ENCODE results near the gene GPR137B. TPM values are rescaled to one million over a fixed set of nuclear protein-coding genes. Genes with fewer than 3 reads are reported as not detected.

The GPR137B gene
- total and polyA plus RNA-seq, 3 donors from 2014 or later: 8.4 to 18.3 (median 13.3) TPM

DNA sequence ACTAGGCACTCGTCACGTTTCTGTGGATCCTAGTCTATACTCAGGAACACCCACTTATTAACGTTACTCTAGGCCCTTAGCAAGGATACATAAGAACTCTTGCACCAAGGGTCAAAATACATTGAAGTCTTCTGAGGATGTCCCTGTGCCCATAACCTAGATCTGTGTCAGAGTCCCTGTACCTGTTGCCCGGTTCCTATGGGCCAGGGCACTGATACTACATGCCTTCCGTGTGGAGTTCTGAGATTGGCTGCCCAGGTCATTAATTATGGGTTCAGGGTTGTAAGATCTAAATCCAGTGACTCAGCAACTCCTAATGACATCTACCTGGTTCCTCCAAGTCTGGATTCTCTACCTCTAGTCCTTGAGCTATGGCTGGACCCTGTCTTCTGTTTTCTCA lies 69.5 kb downstream of the GPR137B start:
- Histone ChIP-seq H3K27ac (no peak overlapping the region), H3K4me1 (no peaks in the 10 kb centered on the region), H3K4me3 (no peak overlapping the region), H3K36me3 (ENCODE audit: low read depth, missing control alignments) (no peaks in the 10 kb centered on the region), H3K9me3 (no peaks in the 10 kb centered on the region), H3K27me3 (no peaks in the 10 kb centered on the region)
- intact Hi-C loops (cut with DNase I; ENCODE audit: low total_unique reads): no loop called here
- TF ChIP-seq, protein P1, sequence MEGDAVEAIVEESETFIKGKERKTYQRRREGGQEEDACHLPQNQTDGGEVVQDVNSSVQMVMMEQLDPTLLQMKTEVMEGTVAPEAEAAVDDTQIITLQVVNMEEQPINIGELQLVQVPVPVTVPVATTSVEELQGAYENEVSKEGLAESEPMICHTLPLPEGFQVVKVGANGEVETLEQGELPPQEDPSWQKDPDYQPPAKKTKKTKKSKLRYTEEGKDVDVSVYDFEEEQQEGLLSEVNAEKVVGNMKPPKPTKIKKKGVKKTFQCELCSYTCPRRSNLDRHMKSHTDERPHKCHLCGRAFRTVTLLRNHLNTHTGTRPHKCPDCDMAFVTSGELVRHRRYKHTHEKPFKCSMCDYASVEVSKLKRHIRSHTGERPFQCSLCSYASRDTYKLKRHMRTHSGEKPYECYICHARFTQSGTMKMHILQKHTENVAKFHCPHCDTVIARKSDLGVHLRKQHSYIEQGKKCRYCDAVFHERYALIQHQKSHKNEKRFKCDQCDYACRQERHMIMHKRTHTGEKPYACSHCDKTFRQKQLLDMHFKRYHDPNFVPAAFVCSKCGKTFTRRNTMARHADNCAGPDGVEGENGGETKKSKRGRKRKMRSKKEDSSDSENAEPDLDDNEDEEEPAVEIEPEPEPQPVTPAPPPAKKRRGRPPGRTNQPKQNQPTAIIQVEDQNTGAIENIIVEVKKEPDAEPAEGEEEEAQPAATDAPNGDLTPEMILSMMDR (IDR thresholded peaks at IDR 0.05): no peak
- no peak for TF ChIP-seq POLR2A (IDR thresholded peaks at IDR 0.05)
- DNase-seq: no peak
- WGBS, 2 donors: 96 to 98% methylated on average over 5 of the region's 5 CpGs

DNA sequence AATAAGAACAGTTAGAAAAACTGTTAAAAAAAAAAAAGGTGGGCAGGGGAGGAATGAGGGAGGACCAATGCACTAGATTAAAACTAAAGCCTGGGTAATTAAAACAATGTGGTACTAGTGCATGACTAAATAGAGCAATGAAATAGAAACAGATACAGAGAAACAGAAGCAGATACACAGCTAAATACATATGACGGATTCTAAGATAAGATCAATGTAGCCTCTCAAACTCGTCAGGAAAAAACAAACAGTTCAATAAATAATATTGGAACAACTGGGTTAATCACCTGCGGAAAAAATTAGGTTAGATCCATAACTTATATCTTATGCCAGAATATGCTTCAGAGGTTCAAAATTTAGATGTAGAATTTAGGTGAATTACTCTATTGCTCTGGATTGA lies 71.2 kb downstream of the GPR137B start:
- no peaks in the 10 kb centered on the region for H3K4me1 ChIP-seq
- H3K27ac ChIP-seq: no peak overlapping the region
- H3K36me3 ChIP-seq (ENCODE audit: low read depth, missing control alignments): no peaks in the 10 kb centered on the region
- no peak overlapping the region for H3K4me3 ChIP-seq
- DNase-seq: no peak
- no peaks in the 10 kb centered on the region for H3K9me3 ChIP-seq
- intact Hi-C loops (cut with DNase I; ENCODE audit: low total_unique reads): no loop called here
- no peaks in the 10 kb centered on the region for H3K27me3 ChIP-seq
- 75 to 86% methylated on average over 3 of the region's 3 CpGs for WGBS, 2 donors
- TF ChIP-seq, protein P1 (IDR thresholded peaks at IDR 0.05): no peak
- no peak for TF ChIP-seq POLR2A (IDR thresholded peaks at IDR 0.05)

DNA sequence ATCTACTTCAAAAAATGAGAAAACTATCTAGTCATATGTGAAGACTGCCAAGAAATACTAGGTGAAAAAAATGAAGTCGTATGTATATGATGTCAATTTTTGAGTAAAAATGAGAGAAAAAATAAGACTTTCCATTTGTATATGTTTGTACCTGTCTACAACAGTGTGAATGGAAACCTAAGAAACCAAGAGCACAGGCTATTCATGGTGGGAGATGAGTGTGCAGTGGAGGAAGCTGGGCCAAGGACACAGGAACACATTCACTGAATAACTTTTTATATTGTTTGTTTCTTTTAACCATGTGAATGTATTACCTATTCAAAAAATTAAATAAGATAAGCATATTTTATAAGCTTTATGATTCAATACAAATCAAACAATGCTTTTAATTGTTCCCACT lies 72.4 kb downstream of the GPR137B start:
- Histone ChIP-seq H3K27ac (no peak overlapping the region), H3K36me3 (ENCODE audit: low read depth, missing control alignments) (no peaks in the 10 kb centered on the region), H3K9me3 (no peaks in the 10 kb centered on the region), H3K4me1 (no peaks in the 10 kb centered on the region), H3K4me3 (no peak overlapping the region), H3K27me3 (no peaks in the 10 kb centered on the region)
- no peak for DNase-seq
- TF ChIP-seq, protein P1 (IDR thresholded peaks at IDR 0.05): no peak
- TF ChIP-seq POLR2A (IDR thresholded peaks at IDR 0.05): no peak
- intact Hi-C loops (cut with DNase I; ENCODE audit: low total_unique reads): no loop called here
- WGBS, 2 donors: 74 to 82% methylated on average over 1 of the region's 1 CpG

DNA sequence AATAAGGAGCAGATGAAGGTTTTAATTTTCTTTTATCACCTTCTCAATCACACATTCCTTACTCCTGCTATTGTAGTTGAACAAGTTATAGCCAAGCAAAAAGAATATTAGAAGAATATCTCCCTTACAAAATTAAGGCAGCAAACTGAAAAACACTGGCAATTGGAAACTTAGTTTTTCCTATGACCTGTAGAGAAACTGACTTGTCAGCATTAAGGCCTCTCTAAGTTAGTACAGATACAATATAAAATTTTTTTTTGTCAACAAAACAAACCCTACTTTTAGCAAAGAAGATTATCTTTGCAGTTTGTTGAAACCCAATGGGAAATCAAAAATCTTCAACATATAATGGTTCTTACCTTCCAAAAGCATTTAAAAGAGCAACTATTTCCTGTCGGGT lies 78.1 kb downstream of the GPR137B start:
- no peaks in the 10 kb centered on the region for H3K4me1 ChIP-seq
- TF ChIP-seq, protein P1 (IDR thresholded peaks at IDR 0.05): no peak
- TF ChIP-seq POLR2A (IDR thresholded peaks at IDR 0.05): no peak
- DNase-seq: no peak
- H3K27ac ChIP-seq: no peak overlapping the region
- WGBS, 2 donors: 93 to 94% methylated on average over 1 of the region's 1 CpG
- no peaks in the 10 kb centered on the region for H3K36me3 ChIP-seq (ENCODE audit: low read depth, missing control alignments)
- no peaks in the 10 kb centered on the region for H3K27me3 ChIP-seq
- intact Hi-C loops (cut with DNase I; ENCODE audit: low total_unique reads): no loop called here
- H3K9me3 ChIP-seq: no peaks in the 10 kb centered on the region
- no peak overlapping the region for H3K4me3 ChIP-seq

GRCh38 chr1:236222632-236223031 lies 80.3 kb downstream of the GPR137B start:
- intact Hi-C loops (cut with DNase I; ENCODE audit: low total_unique reads): no loop called here
- H3K4me3 ChIP-seq: no peak overlapping the region
- WGBS, 2 donors: 91 to 97% methylated on average over 1 of the region's 1 CpG
- H3K4me1 ChIP-seq: no peaks in the 10 kb centered on the region
- DNase-seq: no peak
- H3K36me3 ChIP-seq (ENCODE audit: low read depth, missing control alignments): no peaks in the 10 kb centered on the region
- TF ChIP-seq POLR2A (IDR thresholded peaks at IDR 0.05): no peak
- TF ChIP-seq, protein P1 (IDR thresholded peaks at IDR 0.05): no peak
- no peaks in the 10 kb centered on the region for H3K9me3 ChIP-seq
- H3K27ac ChIP-seq: no peak overlapping the region
- no peaks in the 10 kb centered on the region for H3K27me3 ChIP-seq
